Natural killer cell (primary cell): Measurements from ENCODE around the gene SH2D6. TPM values are rescaled to one million over a fixed set of nuclear protein-coding genes. Genes with fewer than 3 reads are reported as not detected.

ENCODE experiments used
- ATAC-seq, 3 donors: fragments of 150-1000 bp in 2 of 3; fragments of 200-7000 bp in 1 of 3; cut with Tn5 transposase; 1 replicate in 1 of 3; 2 replicates in 2 of 3; pipeline ENCODE4 v1.10.0; 2021; ENCODE audit warnings: mild to moderate bottlenecking in 2 of 3, moderate library complexity in 2 of 3
- DNase-seq, 2 donors: peaks; one replicate each; pipeline versions ENCODE4 v3.0.0 to v3.0.0-alpha.2; 2013 to 2021; ENCODE audit warnings: mixed read lengths in 1 of 2
- H3K27ac ChIP-seq: one replicate; pipeline ENCODE4 v1.5.1; 2013; ENCODE audit warnings: mild to moderate bottlenecking, low read length
- H3K27me3 ChIP-seq: one replicate; pipeline ENCODE4 v1.6.1; 2013; ENCODE audit warnings: low read length; ENCODE audit not compliant: control insufficient read depth, insufficient read depth
- H3K36me3 ChIP-seq: one replicate; pipeline ENCODE4 v1.6.1; 2013; ENCODE audit warnings: low read length; ENCODE audit not compliant: control insufficient read depth, insufficient read depth
- H3K4me1 ChIP-seq: one replicate; pipeline ENCODE4 v1.6.1; 2013; ENCODE audit warnings: low read length; ENCODE audit not compliant: control insufficient read depth, insufficient read depth
- H3K4me3 ChIP-seq: one replicate; pipeline ENCODE4 v1.5.1; 2013; ENCODE audit warnings: low read length
- H3K9me3 ChIP-seq: one replicate; pipeline ENCODE4 v1.6.1; 2013; ENCODE audit warnings: low read length; ENCODE audit not compliant: control insufficient read depth, insufficient read depth
- H3K27ac Mint-ChIP-seq, 2 donors: one replicate each; pipeline ENCODE4 v1.8.0; 2022; ENCODE audit warnings: mild to moderate bottlenecking in 2 of 2, mixed read lengths in 2 of 2, moderate library complexity in 1 of 2
- H3K27me3 Mint-ChIP-seq, 2 donors: one replicate each; pipeline ENCODE4 v1.8.0; 2022; ENCODE audit warnings: low read depth in 2 of 2, mixed read lengths in 2 of 2
- H3K36me3 Mint-ChIP-seq: one replicate; pipeline ENCODE4 v1.8.0; 2022; ENCODE audit warnings: mixed read lengths
- H3K4me1 Mint-ChIP-seq, 2 donors: one replicate each; pipeline ENCODE4 v1.8.0; 2022; ENCODE audit warnings: mixed read lengths in 2 of 2
- H3K4me3 Mint-ChIP-seq: one replicate; pipeline ENCODE4 v1.8.0; 2022; ENCODE audit warnings: mild to moderate bottlenecking, moderate library complexity, mixed read lengths
- H3K9me3 Mint-ChIP-seq, 2 donors: one replicate each; pipeline ENCODE4 v1.8.0; 2022; ENCODE audit warnings: mixed read lengths in 2 of 2
- CTCF ChIP-seq: fragments of 200-600 bp; IDR thresholded peaks from one replicate; pipeline ENCODE4 v1.8.0; 2022; ENCODE audit warnings: antibody characterized with exemption
- WGBS: methylation state at CpG from one replicate; pipeline ENCODE4 v1.1.7; 2013; ENCODE audit warnings: missing lambda C conversion rate; ENCODE audit not compliant: insufficient coverage; 5-methylcytosine and 5-hydroxymethylcytosine counted together
- intact Hi-C: fragments of 100-400 bp; cut with micrococcal nuclease; formaldehyde crosslinking; loops from one replicate; pipeline ENCODE4 v1.14.2; 2022
- total RNA-seq, 4 donors: library from RNA; stranded (reverse); fragments of 120-200 nt in 1 of 4; gene quantifications; one replicate each; pipeline versions ENCODE4 v1.2.3 to v1.2.4, GENCODE V29; 2013 to 2022

The SH2D6 gene
- total RNA-seq, 3 donors from 2014 or later (not counting 1 experiment from before 2014, with no cell fraction given): 0.21 to 0.57 TPM; not detected in 1

- Mint-ChIP-seq H3K9me3 (no peaks in the 10 kb centered on the region), H3K36me3 (no peaks in the 10 kb centered on the region), H3K27ac (peak overlapping the region in 1 of 2 donors; percentile 44), H3K27me3 (peaks cover 0 to 19% of the 10 kb centered on the region in 2 donors), H3K4me3 (no peak overlapping the region), H3K4me1 (peaks cover 35 to 47% of the 10 kb centered on the region in 2 donors)
- 93% methylated on average over 12 of the region's 12 CpGs for WGBS
- intact Hi-C loops: no loop called here
- Histone ChIP-seq H3K36me3 (no peaks in the 10 kb centered on the region), H3K4me1 (peaks cover 65% of the 10 kb centered on the region), H3K4me3 (no peak overlapping the region), H3K9me3 (no peaks in the 10 kb centered on the region), H3K27ac (no peak overlapping the region), H3K27me3 (no peaks in the 10 kb centered on the region)
- DNase-seq (no peak), ATAC-seq (no peak)
- no peak for TF ChIP-seq CTCF
These were observed 2.4 kb upstream of the SH2D6 start for GRCh38 chr2:85415980-85416650.

GRCh38 chr2:85419009-85419675 lies 628 bp downstream of the SH2D6 start:
- TF ChIP-seq CTCF: no peak
- Histone ChIP-seq H3K27ac (peak overlapping the region; percentile 90), H3K4me3 (peak overlapping the region; percentile 87), H3K9me3 (no peaks in the 10 kb centered on the region), H3K27me3 (no peaks in the 10 kb centered on the region), H3K4me1 (peaks cover 51% of the 10 kb centered on the region), H3K36me3 (no peaks in the 10 kb centered on the region)
- ATAC-seq: no peak
- no peaks in the 10 kb centered on the region for H3K9me3 Mint-ChIP-seq
- WGBS: 76% methylated on average over 17 of the region's 17 CpGs
- peaks cover 28 to 42% of the 10 kb centered on the region in 2 donors for H3K4me1 Mint-ChIP-seq
- H3K4me3 Mint-ChIP-seq: peak overlapping the region; percentile 65
- no peak for DNase-seq
- peak overlapping the region; percentile 89 to 98 for H3K27ac Mint-ChIP-seq
- H3K36me3 Mint-ChIP-seq: no peaks in the 10 kb centered on the region
- H3K27me3 Mint-ChIP-seq: peaks cover 0 to 7% of the 10 kb centered on the region in 2 donors
- intact Hi-C loops: no loop called here

GRCh38 chr2:85420536-85421259 lies 2.2 kb downstream of the SH2D6 start:
- DNase-seq: peak; percentile 89 to 93
- H3K4me1 Mint-ChIP-seq: peaks cover 16 to 31% of the 10 kb centered on the region in 2 donors
- Histone ChIP-seq H3K27me3 (no peaks in the 10 kb centered on the region), H3K27ac (no peak overlapping the region), H3K36me3 (no peaks in the 10 kb centered on the region), H3K9me3 (no peaks in the 10 kb centered on the region), H3K4me3 (no peak overlapping the region), H3K4me1 (peaks cover 35% of the 10 kb centered on the region)
- H3K4me3 Mint-ChIP-seq: peak overlapping the region; percentile 79
- H3K9me3 Mint-ChIP-seq: no peaks in the 10 kb centered on the region
- peak; percentile 74 to 83 (median 75) for ATAC-seq
- intact Hi-C loops: loop anchor here (1.0 to 2.0 kb wide), 2 partner anchors 132 to 394 kb away; no protein-coding TSS in a partner anchor
- H3K36me3 Mint-ChIP-seq: no peaks in the 10 kb centered on the region
- no peaks in the 10 kb centered on the region for H3K27me3 Mint-ChIP-seq
- 33% methylated on average over 22 of the region's 22 CpGs for WGBS
- TF ChIP-seq CTCF: peak; percentile 100
- H3K27ac Mint-ChIP-seq: peak overlapping the region; percentile 70 to 76
